ENCODE measurements around the gene CAPN7. TPM values are rescaled to one million over a fixed set of nuclear protein-coding genes. Genes with fewer than 3 reads are reported as not detected.

The CAPN7 gene
- total and polyA plus RNA-seq, 12 donors = 8.9 to 38.0 (median 26.4) TPM

GRCh38 chr3:15243822-15244482 is 37.9 kb downstream of the CAPN7 start:
- 82 to 84% methylated on average over 5 of the region's 5 CpGs for WGBS, 2 donors
- Histone ChIP-seq H3K27ac (no peak overlapping the region), H3K36me3 (peaks cover 0 to 100% (median 67%) of the 10 kb centered on the region in 9 donors), H3K9me3 (no peaks in the 10 kb centered on the region), H3K4me1 (no peaks in the 10 kb centered on the region), H3K27me3 (no peaks in the 10 kb centered on the region), H3K4me3 (no peak overlapping the region)
- intact Hi-C loops (cut with DNase I) = loop anchor here in 1 of 10 donors (10.0 kb wide), 1 partner anchor 331 kb away; no protein-coding TSS in a partner anchor
- TF ChIP-seq CTCF (IDR thresholded peaks at IDR 0.05) = no peak
- DNase-seq (no peak), ATAC-seq (no peak)

- Histone ChIP-seq H3K27me3 (no peaks in the 10 kb centered on the region), H3K27ac (no peak overlapping the region), H3K9me3 (no peaks in the 10 kb centered on the region), H3K4me1 (no peaks in the 10 kb centered on the region), H3K4me3 (no peak overlapping the region), H3K36me3 (peaks cover 0 to 100% (median 69%) of the 10 kb centered on the region in 9 donors)
- 99% methylated on average over 2 of the region's 2 CpGs for WGBS, 2 donors
- no peak for TF ChIP-seq CTCF (IDR thresholded peaks at IDR 0.05)
- no peak for ATAC-seq
- DNase-seq = no peak
- intact Hi-C loops (cut with DNase I) = loop anchor here in 1 of 10 donors (10.0 kb wide), 1 partner anchor 329 kb away; no protein-coding TSS in a partner anchor
These were observed 40.1 kb downstream of the CAPN7 start for GRCh38 chr3:15246186-15246585.

GRCh38 chr3:15253023-15253697 is 47.1 kb downstream of the CAPN7 start:
- intact Hi-C loops (cut with DNase I) = loop anchor here in 1 of 10 donors (10.0 kb wide), 1 partner anchor 332 kb away; no protein-coding TSS in a partner anchor
- no peaks in the 10 kb centered on the region for H3K9me3 ChIP-seq
- H3K4me1 ChIP-seq = peaks cover 0 to 24% (median 5%) of the 10 kb centered on the region in 9 donors
- no peak for ATAC-seq
- 78 to 85% methylated on average over 7 of the region's 7 CpGs for WGBS, 2 donors
- H3K27me3 ChIP-seq = no peaks in the 10 kb centered on the region
- DNase-seq = no peak
- H3K27ac ChIP-seq = peak overlapping the region in 1 of 10 donors; percentile 3
- peaks cover 0 to 100% (median 46%) of the 10 kb centered on the region in 9 donors for H3K36me3 ChIP-seq
- no peak overlapping the region for H3K4me3 ChIP-seq
- no peak for TF ChIP-seq CTCF (IDR thresholded peaks at IDR 0.05)

- intact Hi-C loops (cut with DNase I) = loop anchor here in 2 of 10 donors (5.0 to 10.0 kb wide), 2 partner anchors 38 to 330 kb away; no protein-coding TSS in a partner anchor
- DNase-seq = no peak
- H3K27ac ChIP-seq = peak overlapping the region in 1 of 10 donors; percentile 69
- peaks cover 0 to 24% (median 5%) of the 10 kb centered on the region in 9 donors for H3K4me1 ChIP-seq
- no peaks in the 10 kb centered on the region for H3K27me3 ChIP-seq
- no peak overlapping the region for H3K4me3 ChIP-seq
- no peak for TF ChIP-seq CTCF (IDR thresholded peaks at IDR 0.05)
- 93% methylated on average over 2 of the region's 2 CpGs for WGBS, 2 donors
- no peak for ATAC-seq
- no peaks in the 10 kb centered on the region for H3K9me3 ChIP-seq
- H3K36me3 ChIP-seq = peaks cover 0 to 100% (median 45%) of the 10 kb centered on the region in 9 donors
These were observed 49.2 kb downstream of the CAPN7 start for GRCh38 chr3:15255215-15255614.
